ENCODE results near the gene B4GALT6. TPM values are rescaled to one million over a fixed set of nuclear protein-coding genes. Genes with fewer than 3 reads are reported as not detected.

B4GALT6 gene
- polyA plus RNA-seq, 1 donor (not counting 4 experiments of a cell fraction or from before 2014, with no cell fraction given) = 7.1 TPM

DNA sequence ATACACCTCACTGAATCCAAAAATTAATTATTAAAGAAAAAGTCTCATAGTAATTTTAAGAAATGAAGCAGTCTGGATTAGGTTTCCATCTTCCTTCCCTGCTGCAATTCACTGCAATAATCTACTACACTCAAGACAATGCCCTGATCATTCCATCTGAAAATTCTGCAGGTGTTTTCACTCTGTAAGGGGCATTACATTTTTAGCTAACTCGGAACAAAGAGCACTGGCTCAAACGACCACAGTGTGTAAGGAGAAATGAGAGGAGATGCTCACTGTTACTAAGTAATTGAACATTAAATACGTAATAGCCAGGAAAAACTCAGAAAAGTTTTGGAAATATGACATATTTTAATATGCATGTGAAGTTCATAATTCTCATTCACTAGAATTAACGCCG lies 1.3 kb downstream of the B4GALT6 start:
- H4K20me1 ChIP-seq (ENCODE audit: control insufficient read depth, extremely low read depth, insufficient read depth, low read length) = no peaks in the 10 kb centered on the region
- no peak overlapping the region for H3K27ac ChIP-seq (ENCODE audit: control insufficient read depth, insufficient read depth, low read length)
- peaks cover 7% of the 10 kb centered on the region for H3K79me2 ChIP-seq (ENCODE audit: control insufficient read depth, insufficient read depth, low read length)
- H3K4me1 ChIP-seq (ENCODE audit: control insufficient read depth, extremely low read depth, insufficient read depth, low read length) = peaks cover 55% of the 10 kb centered on the region
- H3K9me3 ChIP-seq (ENCODE audit: control insufficient read depth, low read depth, low read length) = no peaks in the 10 kb centered on the region
- no peak for FAIRE-seq
- dilution Hi-C loops (cut with MboI; ENCODE audit: extremely low pct_ligation_motif_present, low sequenced_read_pairs) = no loop called here
- no peaks in the 10 kb centered on the region for H3K27me3 ChIP-seq (ENCODE audit: control insufficient read depth, extremely low read depth, insufficient read depth, low read length)
- peak overlapping the region in 1 of 3 experiments; percentile 72 for H3K4me3 ChIP-seq (ENCODE audit: control insufficient read depth in 2 of 3, extremely low read depth in 1 of 3, insufficient read depth in 2 of 3, low read depth in 1 of 3, low read length in 3 of 3)
- TF ChIP-seq CTCF (optimal IDR thresholded peaks at IDR 0.05 in 1 of 3, IDR thresholded peaks at IDR 0.05 in 1 of 3, conservative IDR thresholded peaks at IDR 0.05 in 1 of 3; ENCODE audit: extremely low read depth in 1 of 3, insufficient read depth in 2 of 3, low read length in 3 of 3) = no peak
- TF ChIP-seq EZH2 (IDR thresholded peaks at IDR 0.05; ENCODE audit: low read length) = no peak
- H3K36me3 ChIP-seq (ENCODE audit: control insufficient read depth in 2 of 2, extremely low read depth in 1 of 2, insufficient read depth in 2 of 2, low read length in 2 of 2) = no peaks in the 10 kb centered on the region
- H3K9me1 ChIP-seq (ENCODE audit: control insufficient read depth, extremely low read depth, insufficient read depth, low read length) = no peaks in the 10 kb centered on the region
- no peak for DNase-seq (ENCODE audit: low read depth, low spot score)
- H2AFZ ChIP-seq (ENCODE audit: control insufficient read depth, low read length) = no peak overlapping the region
- H3K4me2 ChIP-seq (ENCODE audit: control insufficient read depth, extremely low read depth, insufficient read depth, low read depth, low read length) = peak overlapping the region; percentile 91
- no peak overlapping the region for H3K9ac ChIP-seq (ENCODE audit: control insufficient read depth, extremely low read depth, insufficient read depth, low read length)

DNA sequence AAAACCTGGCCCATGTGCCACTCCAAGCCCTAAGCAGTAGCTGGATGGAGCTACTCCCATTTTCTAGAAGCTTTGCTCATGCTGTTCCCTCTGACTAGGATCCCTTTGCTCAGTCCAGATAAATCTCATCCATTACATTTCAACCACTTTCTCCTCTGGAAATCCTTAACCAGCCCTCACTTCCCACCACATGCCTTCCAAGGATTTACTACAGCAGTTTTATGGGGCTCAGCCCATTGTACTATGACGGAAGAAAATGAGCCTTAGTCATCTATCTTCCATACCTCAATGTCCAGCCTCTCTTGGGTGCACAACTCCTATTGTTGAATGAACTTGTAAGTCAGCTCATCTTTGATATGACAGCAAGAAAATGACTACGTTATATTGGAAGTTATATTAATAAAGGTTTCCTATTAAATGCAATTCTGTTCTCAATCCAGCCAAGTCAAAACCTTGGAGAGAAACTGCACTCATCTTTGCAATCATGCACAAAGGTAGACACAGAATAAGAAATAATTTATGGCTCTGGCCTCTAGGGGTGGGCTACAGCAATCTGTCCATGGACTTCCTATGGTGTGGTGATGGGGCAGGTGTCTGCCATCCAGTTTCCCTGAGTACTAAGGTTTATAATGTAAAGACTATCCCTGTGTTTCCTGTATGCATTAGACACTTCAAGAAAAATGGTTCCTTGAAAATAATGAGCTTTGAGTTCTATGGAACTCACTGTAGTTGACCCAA lies 3.4 kb downstream of the B4GALT6 start:
- Histone ChIP-seq H3K9me1 (ENCODE audit: control insufficient read depth, extremely low read depth, insufficient read depth, low read length) (no peaks in the 10 kb centered on the region), H3K4me2 (ENCODE audit: control insufficient read depth, extremely low read depth, insufficient read depth, low read depth, low read length) (peak overlapping the region; percentile 2), H3K27ac (ENCODE audit: control insufficient read depth, insufficient read depth, low read length) (peak overlapping the region; percentile 85), H3K27me3 (ENCODE audit: control insufficient read depth, extremely low read depth, insufficient read depth, low read length) (no peaks in the 10 kb centered on the region), H3K9me3 (ENCODE audit: control insufficient read depth, low read depth, low read length) (no peaks in the 10 kb centered on the region), H3K36me3 (ENCODE audit: control insufficient read depth in 2 of 2, extremely low read depth in 1 of 2, insufficient read depth in 2 of 2, low read length in 2 of 2) (no peaks in the 10 kb centered on the region), H3K9ac (ENCODE audit: control insufficient read depth, extremely low read depth, insufficient read depth, low read length) (no peak overlapping the region), H2AFZ (ENCODE audit: control insufficient read depth, low read length) (no peak overlapping the region), H3K4me1 (ENCODE audit: control insufficient read depth, extremely low read depth, insufficient read depth, low read length) (peaks cover 44% of the 10 kb centered on the region), H3K79me2 (ENCODE audit: control insufficient read depth, insufficient read depth, low read length) (peaks cover 15% of the 10 kb centered on the region), H3K4me3 (ENCODE audit: control insufficient read depth in 2 of 3, extremely low read depth in 1 of 3, insufficient read depth in 2 of 3, low read depth in 1 of 3, low read length in 3 of 3) (no peak overlapping the region), H4K20me1 (ENCODE audit: control insufficient read depth, extremely low read depth, insufficient read depth, low read length) (no peaks in the 10 kb centered on the region)
- FAIRE-seq (peak; percentile 69), DNase-seq (ENCODE audit: low read depth, low spot score) (no peak)
- dilution Hi-C loops (cut with MboI; ENCODE audit: extremely low pct_ligation_motif_present, low sequenced_read_pairs) = no loop called here
- TF ChIP-seq CTCF (optimal IDR thresholded peaks at IDR 0.05 in 1 of 3, IDR thresholded peaks at IDR 0.05 in 1 of 3, conservative IDR thresholded peaks at IDR 0.05 in 1 of 3; ENCODE audit: extremely low read depth in 1 of 3, insufficient read depth in 2 of 3, low read length in 3 of 3) (peak; percentile 5 to 33 (median 5)), EZH2 (IDR thresholded peaks at IDR 0.05; ENCODE audit: low read length) (no peak)

Measured in keratinocyte (primary cell).